MCF 10A (cell line): ENCODE results near the gene FSD1L. TPM values are rescaled to one million over a fixed set of nuclear protein-coding genes. Genes with fewer than 3 reads are reported as not detected.

Experiments used
- BruUV-seq: library from RNA; stranded (reverse); fragments of 400-500 nt; replicated peaks from 2 replicates; lab custom pipeline; 2021; lab: Mats Ljungman, UMichigan
- CTCF ChIA-PET: fragments of 300-600 bp; sonication (Branson Sonifier 250); formaldehyde crosslinking; extraction: SDS; loops from one replicate; lab custom pipeline; 2021; ENCODE audit warnings: antibody characterized with exemption, inconsistent platforms; lab: Yijun Ruan, JAX
- POLR2A ChIA-PET: fragments of 300-600, 350-650 bp; sonication (Branson Sonifier 250); formaldehyde crosslinking; extraction: SDS; loops from one replicate; lab custom pipeline; 2020; ENCODE audit warnings: antibody characterized with exemption, inconsistent platforms; lab: Yijun Ruan, JAX
- DNase-seq: peaks from one replicate; pipeline ENCODE4 v3.0.0-alpha.2; 2018; ENCODE audit not compliant: unreplicated experiment
- H3K27ac Mint-ChIP-seq: one replicate; pipeline ENCODE4 v1.8.0; 2022; ENCODE audit warnings: mild to moderate bottlenecking, low read depth, mixed read lengths; ENCODE audit not compliant: unreplicated experiment
- H3K27me3 Mint-ChIP-seq: one replicate; pipeline ENCODE4 v1.8.0; 2022; ENCODE audit warnings: mixed read lengths; ENCODE audit not compliant: insufficient read depth, unreplicated experiment
- H3K36me3 Mint-ChIP-seq: one replicate; pipeline ENCODE4 v1.8.0; 2022; ENCODE audit warnings: mild to moderate bottlenecking, moderate library complexity, mixed read lengths; ENCODE audit not compliant: insufficient read depth, unreplicated experiment
- H3K4me1 Mint-ChIP-seq: one replicate; pipeline ENCODE4 v1.8.0; 2022; ENCODE audit warnings: mixed read lengths; ENCODE audit not compliant: insufficient read depth, unreplicated experiment
- H3K4me3 Mint-ChIP-seq: one replicate; pipeline ENCODE4 v1.8.0; 2022; ENCODE audit warnings: mild to moderate bottlenecking, moderate library complexity, mixed read lengths; ENCODE audit not compliant: unreplicated experiment
- H3K9me3 Mint-ChIP-seq: one replicate; pipeline ENCODE4 v1.8.0; 2022; ENCODE audit warnings: mixed read lengths; ENCODE audit not compliant: unreplicated experiment
- intact Hi-C: fragments of 100-400 bp; cut with micrococcal nuclease; formaldehyde crosslinking; loops from 2 replicates; pipeline ENCODE4 v1.14.1; 2022
- total RNA-seq: library from RNA; stranded (reverse); gene quantifications from 2 replicates; pipeline ENCODE4 v1.2.3, GENCODE V29; 2022
- TF ChIP-seq, protein P1 (sequence below): fragments of 200-600 bp; IDR thresholded peaks from one replicate; pipeline ENCODE4 v1.8.0; 2022; ENCODE audit warnings: antibody characterized with exemption, mild to moderate bottlenecking; ENCODE audit not compliant: unreplicated experiment

The FSD1L gene
- total RNA-seq, 1 experiment from 2014 or later, result 7.2 TPM

DNA sequence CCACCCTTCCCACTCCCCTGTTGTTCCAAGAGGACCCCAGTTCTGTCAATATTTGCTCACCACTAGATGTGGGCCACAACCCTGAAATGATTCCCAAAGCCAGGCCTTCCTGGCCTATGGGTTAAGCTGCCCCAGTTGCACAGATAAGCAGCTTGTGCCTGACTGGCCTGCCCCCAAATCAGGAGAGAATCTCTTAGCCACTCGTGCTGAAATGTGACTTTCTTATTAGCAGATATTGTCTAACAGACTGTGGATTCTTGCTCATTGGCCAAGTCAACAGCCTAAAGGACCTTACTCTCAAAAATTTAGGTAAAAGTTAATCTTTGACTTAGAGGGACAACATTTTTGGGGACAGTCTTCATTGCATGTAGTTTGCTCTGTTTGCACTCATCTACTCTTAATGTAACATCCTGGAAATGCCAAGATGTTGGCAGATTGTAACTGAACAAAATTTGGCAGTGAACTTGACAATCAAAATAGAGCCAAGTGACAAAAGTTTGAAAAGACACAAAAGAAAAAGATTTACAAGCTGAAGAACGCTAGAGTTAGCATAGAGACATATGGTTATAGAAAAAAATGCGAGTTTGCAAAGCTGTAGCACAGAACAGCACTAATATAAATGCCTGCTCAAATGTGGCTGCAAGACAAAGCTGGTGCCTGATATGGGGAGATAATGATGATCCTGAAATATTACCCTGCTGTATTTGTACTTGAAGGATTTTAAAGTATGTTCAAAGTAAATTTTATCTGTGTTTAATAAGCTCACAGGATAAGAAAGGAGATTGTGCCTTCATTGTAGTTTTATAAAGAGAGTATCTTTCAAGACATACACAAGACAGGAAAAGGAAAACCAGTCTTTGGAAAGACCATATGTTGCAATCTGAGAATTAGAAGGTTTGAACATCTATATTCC is 29.0 kb upstream of the FSD1L start:
- Mint-ChIP-seq H3K27ac (no peak overlapping the region), H3K4me1 (peaks cover 6% of the 10 kb centered on the region), H3K27me3 (no peaks in the 10 kb centered on the region), H3K4me3 (no peak overlapping the region), H3K36me3 (no peaks in the 10 kb centered on the region), H3K9me3 (no peaks in the 10 kb centered on the region)
- POLR2A ChIA-PET, result interaction anchor here (0.6 to 0.9 kb wide), 3 partner anchors 12 to 421 kb away, joined by 3 read pairs; no protein-coding TSS in a partner anchor
- CTCF ChIA-PET, result interaction anchor here (0.5 to 13.3 kb wide), 12 partner anchors 44 to 1708 kb away, joined by 3 to 197 read pairs (median 3); partner anchors contain the start of gene SLC44A1
- intact Hi-C loops, result no loop called here
- no TSS peak for BruUV-seq
- TF ChIP-seq, protein P1, sequence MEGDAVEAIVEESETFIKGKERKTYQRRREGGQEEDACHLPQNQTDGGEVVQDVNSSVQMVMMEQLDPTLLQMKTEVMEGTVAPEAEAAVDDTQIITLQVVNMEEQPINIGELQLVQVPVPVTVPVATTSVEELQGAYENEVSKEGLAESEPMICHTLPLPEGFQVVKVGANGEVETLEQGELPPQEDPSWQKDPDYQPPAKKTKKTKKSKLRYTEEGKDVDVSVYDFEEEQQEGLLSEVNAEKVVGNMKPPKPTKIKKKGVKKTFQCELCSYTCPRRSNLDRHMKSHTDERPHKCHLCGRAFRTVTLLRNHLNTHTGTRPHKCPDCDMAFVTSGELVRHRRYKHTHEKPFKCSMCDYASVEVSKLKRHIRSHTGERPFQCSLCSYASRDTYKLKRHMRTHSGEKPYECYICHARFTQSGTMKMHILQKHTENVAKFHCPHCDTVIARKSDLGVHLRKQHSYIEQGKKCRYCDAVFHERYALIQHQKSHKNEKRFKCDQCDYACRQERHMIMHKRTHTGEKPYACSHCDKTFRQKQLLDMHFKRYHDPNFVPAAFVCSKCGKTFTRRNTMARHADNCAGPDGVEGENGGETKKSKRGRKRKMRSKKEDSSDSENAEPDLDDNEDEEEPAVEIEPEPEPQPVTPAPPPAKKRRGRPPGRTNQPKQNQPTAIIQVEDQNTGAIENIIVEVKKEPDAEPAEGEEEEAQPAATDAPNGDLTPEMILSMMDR, result no peak
- DNase-seq, result no peak

DNA sequence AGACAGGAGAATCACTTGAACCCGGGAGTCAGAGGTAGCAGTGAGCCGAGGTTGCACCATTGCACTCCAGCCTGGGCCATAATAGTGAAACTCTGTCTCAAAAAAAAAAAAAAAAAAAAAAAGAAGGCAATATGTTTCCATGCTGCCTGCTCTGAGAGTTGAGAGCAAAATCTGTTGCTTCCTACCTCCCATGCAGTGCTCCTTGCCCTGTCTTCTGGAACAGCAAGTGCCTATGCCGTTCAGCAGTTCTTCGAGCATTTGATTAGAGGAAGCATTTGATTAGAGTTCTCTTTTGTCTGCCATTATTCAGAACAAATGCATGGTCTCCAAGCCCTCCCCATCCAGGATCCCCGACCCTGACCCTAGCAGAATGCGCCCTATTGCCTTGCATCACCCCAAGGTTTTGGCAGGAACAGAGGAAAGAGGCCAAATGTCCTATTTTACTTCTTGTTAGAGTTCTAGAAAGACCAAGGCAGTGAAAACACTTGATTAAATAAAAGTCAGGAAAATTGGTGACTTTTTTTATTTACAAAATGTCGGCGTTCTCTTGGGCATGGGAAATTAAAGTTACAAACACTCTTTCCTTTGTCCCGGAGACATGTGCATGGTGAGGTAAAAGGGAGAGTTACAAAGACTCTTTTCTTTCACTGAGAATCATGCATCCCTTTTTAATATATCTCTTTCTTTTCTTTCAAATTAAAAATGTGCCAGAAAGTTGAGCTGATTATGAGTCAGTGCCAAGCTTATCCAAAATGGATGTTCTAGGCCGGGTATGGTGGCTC is 27.8 kb upstream of the FSD1L start:
- BruUV-seq, result no TSS peak
- H3K27ac Mint-ChIP-seq, result no peak overlapping the region
- intact Hi-C loops, result no loop called here
- no peak overlapping the region for H3K4me3 Mint-ChIP-seq
- no peaks in the 10 kb centered on the region for H3K9me3 Mint-ChIP-seq
- peaks cover 3% of the 10 kb centered on the region for H3K4me1 Mint-ChIP-seq
- POLR2A ChIA-PET, result no interaction called here
- no peaks in the 10 kb centered on the region for H3K27me3 Mint-ChIP-seq
- TF ChIP-seq, protein P1, result no peak
- no peak for DNase-seq
- no peaks in the 10 kb centered on the region for H3K36me3 Mint-ChIP-seq
- CTCF ChIA-PET, result interaction anchor here (0.5 to 13.3 kb wide), 6 partner anchors 43 to 1709 kb away, joined by 3 to 197 read pairs (median 4); no protein-coding TSS in a partner anchor

GRCh38 chr9:105421154-105421553 is 26.7 kb upstream of the FSD1L start:
- POLR2A ChIA-PET, result no interaction called here
- TF ChIP-seq, protein P1, result no peak
- no TSS peak for BruUV-seq
- no peaks in the 10 kb centered on the region for H3K27me3 Mint-ChIP-seq
- CTCF ChIA-PET, result interaction anchor here (1.0 to 1.2 kb wide), 2 partner anchors 221 to 261 kb away, joined by 3 to 5 read pairs; no protein-coding TSS in a partner anchor
- intact Hi-C loops, result no loop called here
- H3K4me1 Mint-ChIP-seq, result no peaks in the 10 kb centered on the region
- no peak overlapping the region for H3K4me3 Mint-ChIP-seq
- no peak for DNase-seq
- H3K27ac Mint-ChIP-seq, result no peak overlapping the region
- no peaks in the 10 kb centered on the region for H3K9me3 Mint-ChIP-seq
- H3K36me3 Mint-ChIP-seq, result no peaks in the 10 kb centered on the region

DNA sequence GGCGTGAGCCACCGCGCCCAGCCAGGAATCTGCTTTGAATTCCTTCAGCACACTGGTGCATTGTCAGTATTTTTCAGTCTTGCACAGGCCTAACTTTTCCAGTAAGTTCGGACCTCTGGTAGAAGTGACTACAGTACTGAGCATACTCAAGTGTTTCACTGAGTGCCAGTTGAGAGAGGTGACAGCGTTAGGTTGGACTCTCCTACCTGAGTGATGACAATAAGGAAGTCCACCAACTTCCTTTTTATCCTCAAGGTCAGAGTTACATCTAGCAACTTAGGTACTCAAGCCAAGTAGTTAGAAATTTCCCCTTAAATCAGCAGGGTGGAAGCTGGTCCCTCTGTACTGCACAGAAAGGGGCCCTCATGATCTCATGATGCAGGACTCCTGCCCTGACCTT is 26.0 kb upstream of the FSD1L start:
- DNase-seq, result no peak
- no peak overlapping the region for H3K4me3 Mint-ChIP-seq
- CTCF ChIA-PET, result no interaction called here
- no peaks in the 10 kb centered on the region for H3K36me3 Mint-ChIP-seq
- POLR2A ChIA-PET, result interaction anchor here (0.7 kb wide), 1 partner anchor 598 kb away, joined by 3 read pairs; no protein-coding TSS in a partner anchor
- H3K9me3 Mint-ChIP-seq, result no peaks in the 10 kb centered on the region
- no peak overlapping the region for H3K27ac Mint-ChIP-seq
- intact Hi-C loops, result no loop called here
- BruUV-seq, result no TSS peak
- H3K4me1 Mint-ChIP-seq, result no peaks in the 10 kb centered on the region
- no peaks in the 10 kb centered on the region for H3K27me3 Mint-ChIP-seq
- TF ChIP-seq, protein P1, result no peak
